BLaER1 (cell line): ENCODE data around the gene HSPG2.
A peak's percentile ranks its signal among the peaks of the same experiment; 100 is the strongest.

Experiments
- H3K27ac ChIP-seq: shearing (Covaris generic); formaldehyde crosslinking; 2 replicates; pipeline ENCODE4 v1.8.1; 2022
- H3K27me3 ChIP-seq: shearing (Covaris generic); formaldehyde crosslinking; 2 replicates; pipeline ENCODE4 v1.8.1; 2022
- H3K36me3 ChIP-seq: shearing (Covaris generic); formaldehyde crosslinking; 2 replicates; pipeline ENCODE4 v1.8.1; 2022
- H3K4me1 ChIP-seq: shearing (Covaris generic); formaldehyde crosslinking; 2 replicates; pipeline ENCODE4 v1.8.1; 2022
- H3K4me2 ChIP-seq: shearing (Covaris generic); formaldehyde crosslinking; 2 replicates; pipeline ENCODE4 v1.8.1; 2022
- H3K4me3 ChIP-seq: shearing (Covaris generic); formaldehyde crosslinking; 2 replicates; pipeline ENCODE4 v1.8.1; 2022
- H3K9ac ChIP-seq: shearing (Covaris generic); formaldehyde crosslinking; 2 replicates; pipeline ENCODE4 v1.8.1; 2022
- H3K9me3 ChIP-seq: shearing (Covaris generic); formaldehyde crosslinking; 2 replicates; pipeline ENCODE4 v1.8.1; 2022
- H4K20me1 ChIP-seq: shearing (Covaris generic); formaldehyde crosslinking; 2 replicates; pipeline ENCODE4 v1.8.1; 2022
- Cebpa-rat ChIP-seq: shearing (Covaris generic); IDR thresholded peaks from 2 replicates; pipeline ENCODE4 v1.8.1; 2022

HSPG2 gene

GRCh38 chr1:21899267-21899810, 37.8 kb downstream of the HSPG2 start:
- H3K4me1 ChIP-seq, result peaks cover 95% of the 10 kb centered on the region
- no peak for TF ChIP-seq Cebpa-rat
- H3K9me3 ChIP-seq, result no peaks in the 10 kb centered on the region
- H3K27ac ChIP-seq, result peak overlapping the region; percentile 95
- no peaks in the 10 kb centered on the region for H3K27me3 ChIP-seq
- H3K36me3 ChIP-seq, result peaks cover 16% of the 10 kb centered on the region
- H3K4me3 ChIP-seq, result peak overlapping the region; percentile 40
- H4K20me1 ChIP-seq, result no peaks in the 10 kb centered on the region
- peak overlapping the region; percentile 83 for H3K4me2 ChIP-seq
- H3K9ac ChIP-seq, result peak overlapping the region; percentile 80

- Histone ChIP-seq H3K36me3 (peaks cover 17% of the 10 kb centered on the region), H3K27ac (peak overlapping the region; percentile 95), H3K4me3 (no peak overlapping the region), H3K4me2 (peak overlapping the region; percentile 83), H3K4me1 (peaks cover 90% of the 10 kb centered on the region), H3K9ac (peak overlapping the region; percentile 36; the same call in 1 of the 2 replicates), H3K27me3 (no peaks in the 10 kb centered on the region), H3K9me3 (no peaks in the 10 kb centered on the region), H4K20me1 (no peaks in the 10 kb centered on the region)
- TF ChIP-seq Cebpa-rat, result no peak
Measured at GRCh38 chr1:21898326-21899200, 38.5 kb downstream of the HSPG2 start.

GRCh38 chr1:21897844-21898243, 39.3 kb downstream of the HSPG2 start:
- no peak for TF ChIP-seq Cebpa-rat
- Histone ChIP-seq H3K4me2 (peak overlapping the region; percentile 83), H3K9me3 (no peaks in the 10 kb centered on the region), H3K36me3 (peaks cover 25% of the 10 kb centered on the region), H3K27ac (peak overlapping the region; percentile 95), H3K9ac (no peak overlapping the region), H3K4me3 (no peak overlapping the region), H3K27me3 (no peaks in the 10 kb centered on the region), H3K4me1 (peaks cover 83% of the 10 kb centered on the region), H4K20me1 (no peaks in the 10 kb centered on the region)

GRCh38 chr1:21896652-21897532, 40.2 kb downstream of the HSPG2 start:
- Histone ChIP-seq H3K27me3 (no peaks in the 10 kb centered on the region), H4K20me1 (no peaks in the 10 kb centered on the region), H3K4me1 (peaks cover 73% of the 10 kb centered on the region), H3K9ac (peak overlapping the region; percentile 68), H3K36me3 (peaks cover 31% of the 10 kb centered on the region), H3K27ac (peak overlapping the region; percentile 76), H3K4me2 (peak overlapping the region; percentile 83), H3K4me3 (no peak overlapping the region), H3K9me3 (no peaks in the 10 kb centered on the region)
- no peak for TF ChIP-seq Cebpa-rat

- H3K4me1 ChIP-seq, result peaks cover 65% of the 10 kb centered on the region
- no peak for TF ChIP-seq Cebpa-rat
- no peaks in the 10 kb centered on the region for H4K20me1 ChIP-seq
- no peak overlapping the region for H3K4me3 ChIP-seq
- H3K27ac ChIP-seq, result peak overlapping the region; percentile 76
- H3K27me3 ChIP-seq, result no peaks in the 10 kb centered on the region
- H3K9me3 ChIP-seq, result no peaks in the 10 kb centered on the region
- peaks cover 37% of the 10 kb centered on the region for H3K36me3 ChIP-seq
- peak overlapping the region; percentile 68 for H3K9ac ChIP-seq
- peak overlapping the region; percentile 83 for H3K4me2 ChIP-seq
Measured at GRCh38 chr1:21896026-21896425, 41.1 kb downstream of the HSPG2 start.

GRCh38 chr1:21894034-21894881, 42.9 kb downstream of the HSPG2 start:
- peaks cover 54% of the 10 kb centered on the region for H3K36me3 ChIP-seq
- TF ChIP-seq Cebpa-rat, result no peak
- H3K4me2 ChIP-seq, result no peak overlapping the region

GRCh38 chr1:21893046-21893805, 43.9 kb downstream of the HSPG2 start:
- TF ChIP-seq Cebpa-rat, result no peak
- H3K9me3 ChIP-seq, result no peaks in the 10 kb centered on the region
- H3K27me3 ChIP-seq, result no peaks in the 10 kb centered on the region
- H3K9ac ChIP-seq, result no peak overlapping the region
- no peak overlapping the region for H3K4me2 ChIP-seq
- no peaks in the 10 kb centered on the region for H4K20me1 ChIP-seq
- peaks cover 40% of the 10 kb centered on the region for H3K4me1 ChIP-seq
- H3K4me3 ChIP-seq, result no peak overlapping the region
- peaks cover 65% of the 10 kb centered on the region for H3K36me3 ChIP-seq
- H3K27ac ChIP-seq, result peak overlapping the region; percentile 18

More at GRCh38 chr1:21894034-21894881, 42.9 kb downstream of the HSPG2 start:
- peaks cover 47% of the 10 kb centered on the region for H3K4me1 ChIP-seq
- no peaks in the 10 kb centered on the region for H3K27me3 ChIP-seq
- H4K20me1 ChIP-seq, result no peaks in the 10 kb centered on the region
- no peak overlapping the region for H3K4me3 ChIP-seq
- no peaks in the 10 kb centered on the region for H3K9me3 ChIP-seq
- H3K9ac ChIP-seq, result no peak overlapping the region; the same call in 1 of the 2 replicates
- H3K27ac ChIP-seq, result peak overlapping the region; percentile 18

GRCh38 chr1:21891621-21892479, 45.3 kb downstream of the HSPG2 start:
- peaks cover 36% of the 10 kb centered on the region for H3K4me1 ChIP-seq
- H3K4me3 ChIP-seq, result no peak overlapping the region
- H3K36me3 ChIP-seq, result peaks cover 76% of the 10 kb centered on the region
- no peaks in the 10 kb centered on the region for H4K20me1 ChIP-seq
- TF ChIP-seq Cebpa-rat, result no peak
- H3K9ac ChIP-seq, result no peak overlapping the region
- H3K9me3 ChIP-seq, result no peaks in the 10 kb centered on the region
- no peaks in the 10 kb centered on the region for H3K27me3 ChIP-seq
- no peak overlapping the region for H3K27ac ChIP-seq
- H3K4me2 ChIP-seq, result no peak overlapping the region
